ENCODE data around the gene METTL4. TPM values are rescaled to one million over a fixed set of nuclear protein-coding genes. Genes with fewer than 3 reads are reported as not detected.
A peak's percentile ranks its signal among the peaks of the same experiment; 100 is the strongest.
"Not testable (repeated sequence)": the region's sequence is repeated elsewhere in the genome, so short reads cannot be mapped to it uniquely, and the experiment has no call there.

Gene METTL4
- total RNA-seq, 2 experiments from 2014 or later: 19.6 to 23.0 TPM

DNA sequence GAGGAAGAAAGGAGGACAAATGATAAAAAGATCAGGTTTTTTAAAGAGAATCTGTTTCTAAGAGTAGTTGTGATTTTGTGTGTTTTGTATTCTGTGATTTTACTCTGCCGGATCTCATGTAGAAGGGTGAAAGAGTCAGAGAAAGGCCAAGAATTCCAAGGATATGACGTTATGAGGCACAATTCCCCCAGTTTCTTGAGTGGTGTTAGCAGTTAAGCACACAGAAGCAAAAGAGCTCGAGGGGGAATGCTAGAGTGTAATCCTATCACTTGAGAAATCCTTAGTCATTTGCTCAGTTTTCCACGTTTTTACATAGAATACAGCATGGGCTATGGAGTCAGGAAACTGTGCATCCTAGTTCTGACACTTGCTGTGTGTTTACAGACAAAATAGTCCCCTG lies 34.8 kb downstream of the METTL4 start:
- no peak overlapping the region for H3K4me3 Mint-ChIP-seq
- no peak for DNase-seq
- ChIA-PET POLR2A (no interaction called here), CTCF (interaction anchor here (1.8 kb wide), 1 partner anchor 11 kb away, joined by 6 read pairs; no protein-coding TSS in a partner anchor)
- H3K36me3 Mint-ChIP-seq: peaks cover 21% of the 10 kb centered on the region
- intact Hi-C loops (cut with micrococcal nuclease): no loop called here
- no peaks in the 10 kb centered on the region for H3K27me3 Mint-ChIP-seq
- H3K27ac Mint-ChIP-seq: no peak overlapping the region
- no peaks in the 10 kb centered on the region for H3K4me1 Mint-ChIP-seq (ENCODE audit: low read depth)
- no peaks in the 10 kb centered on the region for H3K9me3 Mint-ChIP-seq

DNA sequence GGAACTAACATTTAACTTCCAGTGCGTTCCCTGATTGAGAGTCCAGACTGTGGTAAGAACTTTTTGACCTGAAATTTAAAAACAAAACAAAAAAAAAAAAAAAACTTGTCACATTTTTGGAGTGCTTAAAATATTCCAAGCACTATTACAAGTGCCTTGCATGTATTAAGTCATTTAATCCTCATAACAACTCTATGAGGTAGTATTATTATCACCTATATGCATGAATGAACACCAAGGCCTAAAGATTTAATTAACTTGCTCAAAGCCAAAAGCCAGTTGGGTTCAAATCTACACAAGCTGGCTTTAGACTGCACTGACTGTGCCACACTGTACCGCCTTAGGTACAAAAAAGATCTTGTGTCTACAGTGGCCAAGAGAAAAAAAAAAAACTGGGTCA lies 35.2 kb downstream of the METTL4 start:
- H3K4me3 Mint-ChIP-seq: no peak overlapping the region
- DNase-seq: no peak
- intact Hi-C loops (cut with micrococcal nuclease): no loop called here
- H3K36me3 Mint-ChIP-seq: peaks cover 21% of the 10 kb centered on the region
- H3K27me3 Mint-ChIP-seq: no peaks in the 10 kb centered on the region
- H3K9me3 Mint-ChIP-seq: no peaks in the 10 kb centered on the region
- no peak overlapping the region for H3K27ac Mint-ChIP-seq
- POLR2A ChIA-PET: no interaction called here
- H3K4me1 Mint-ChIP-seq (ENCODE audit: low read depth): no peaks in the 10 kb centered on the region
- CTCF ChIA-PET: interaction anchor here (1.8 kb wide), 1 partner anchor 12 kb away, joined by 6 read pairs; no protein-coding TSS in a partner anchor

GRCh38 chr18:2535419-2535910 lies 35.8 kb downstream of the METTL4 start:
- Mint-ChIP-seq H3K27me3 (no peaks in the 10 kb centered on the region), H3K4me3 (no peak overlapping the region), H3K4me1 (ENCODE audit: low read depth) (no peaks in the 10 kb centered on the region), H3K9me3 (no peaks in the 10 kb centered on the region), H3K36me3 (peaks cover 19% of the 10 kb centered on the region), H3K27ac (no peak overlapping the region)
- ChIA-PET CTCF (no interaction called here), POLR2A (no interaction called here)
- DNase-seq: no peak
- intact Hi-C loops (cut with micrococcal nuclease): no loop called here

DNA sequence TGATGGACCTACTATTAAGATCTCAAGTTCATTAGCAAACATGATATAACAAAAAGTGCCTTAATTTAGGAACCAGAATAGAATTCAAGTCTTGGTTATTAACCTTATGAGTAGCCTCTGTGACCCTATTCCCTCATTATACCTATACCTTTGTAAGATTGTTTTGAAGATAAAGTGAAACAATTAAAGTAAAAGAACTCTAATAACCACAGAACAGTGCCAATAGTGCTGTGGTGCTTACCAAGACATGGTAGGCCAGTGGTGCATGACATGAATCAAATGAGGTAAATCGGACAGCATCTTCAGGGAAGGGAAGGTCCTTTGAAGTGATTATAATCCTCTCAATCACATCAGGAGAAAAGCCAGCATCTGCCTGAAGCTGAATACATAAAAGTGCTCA lies 36.4 kb downstream of the METTL4 start:
- intact Hi-C loops (cut with micrococcal nuclease): no loop called here
- Mint-ChIP-seq H3K9me3 (no peaks in the 10 kb centered on the region), H3K27me3 (no peaks in the 10 kb centered on the region)

DNA sequence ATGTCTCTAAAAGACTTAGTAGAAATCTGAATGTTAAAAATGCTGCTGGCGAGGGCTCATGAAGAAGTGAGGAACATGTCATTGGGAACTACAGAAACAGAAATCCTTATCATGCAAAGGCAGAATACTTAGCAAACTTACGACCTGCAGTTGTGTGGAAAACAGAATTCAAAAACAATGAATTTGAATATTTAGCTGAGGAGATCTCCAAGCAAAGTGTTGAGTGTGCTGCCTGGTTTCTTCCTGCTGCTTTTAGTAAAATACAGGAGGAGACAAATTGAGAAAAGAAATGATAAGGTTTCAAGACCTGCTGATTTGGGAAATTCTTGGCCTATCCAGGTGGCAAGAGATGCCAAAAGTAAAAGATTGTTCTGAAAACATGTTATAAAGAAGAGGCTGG lies 38.5 kb downstream of the METTL4 start:
- H3K4me1 Mint-ChIP-seq (ENCODE audit: low read depth): no peaks in the 10 kb centered on the region
- no peak for DNase-seq
- H3K9me3 Mint-ChIP-seq: no peaks in the 10 kb centered on the region
- no peaks in the 10 kb centered on the region for H3K27me3 Mint-ChIP-seq
- H3K4me3 Mint-ChIP-seq: no peak overlapping the region
- H3K36me3 Mint-ChIP-seq: peaks cover 19% of the 10 kb centered on the region
- POLR2A ChIA-PET: no interaction called here
- H3K27ac Mint-ChIP-seq: no peak overlapping the region
- intact Hi-C loops (cut with micrococcal nuclease): no loop called here
- CTCF ChIA-PET: interaction anchor here (0.9 kb wide), 1 partner anchor 14 kb away, joined by 3 read pairs; no protein-coding TSS in a partner anchor

More for the DNA sequence above, 36.4 kb downstream of the METTL4 start:
- Mint-ChIP-seq H3K4me3 (no peak overlapping the region), H3K36me3 (peaks cover 19% of the 10 kb centered on the region), H3K4me1 (ENCODE audit: low read depth) (no peaks in the 10 kb centered on the region), H3K27ac (no peak overlapping the region)
- ChIA-PET POLR2A (no interaction called here), CTCF (interaction anchor here (0.8 to 1.6 kb wide), 2 partner anchors 13 to 199 kb away, joined by 4 to 7 read pairs; no protein-coding TSS in a partner anchor)
- no peak for DNase-seq

DNA sequence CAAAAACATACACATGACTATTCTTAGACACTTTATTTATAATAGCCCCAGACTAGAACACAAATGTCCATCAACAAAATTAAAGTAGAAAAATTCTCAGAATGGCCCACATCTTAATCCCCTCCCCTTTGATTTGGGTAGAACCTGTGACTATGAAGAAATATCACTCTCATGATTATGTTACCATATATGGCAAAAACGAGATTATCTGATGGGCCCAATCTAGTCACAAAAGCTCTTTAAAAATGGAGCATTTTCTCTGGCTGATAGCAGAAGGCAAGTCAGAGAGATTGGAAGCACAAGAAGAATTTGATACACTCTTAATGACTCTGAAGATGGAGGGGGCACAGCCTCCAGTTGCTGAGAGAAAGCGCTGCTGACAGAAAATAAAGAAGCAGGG lies 39.6 kb downstream of the METTL4 start:
- Mint-ChIP-seq H3K36me3 (peaks cover 17% of the 10 kb centered on the region), H3K9me3 (no peaks in the 10 kb centered on the region), H3K4me3 (no peak overlapping the region), H3K4me1 (ENCODE audit: low read depth) (no peaks in the 10 kb centered on the region), H3K27ac (no peak overlapping the region), H3K27me3 (no peaks in the 10 kb centered on the region)
- intact Hi-C loops (cut with micrococcal nuclease): no loop called here
- DNase-seq: no peak
- ChIA-PET POLR2A (no interaction called here), CTCF (interaction anchor here (0.9 to 1.1 kb wide), 2 partner anchors 10 to 15 kb away, joined by 3 read pairs; no protein-coding TSS in a partner anchor)

- Mint-ChIP-seq H3K4me3 (no peak overlapping the region), H3K36me3 (peaks cover 11% of the 10 kb centered on the region), H3K27ac (no peak overlapping the region), H3K9me3 (no peaks in the 10 kb centered on the region), H3K4me1 (ENCODE audit: low read depth) (no peaks in the 10 kb centered on the region), H3K27me3 (no peaks in the 10 kb centered on the region)
- ChIA-PET POLR2A (no interaction called here), CTCF (interaction anchor here (1.2 kb wide), 1 partner anchor 13 kb away, joined by 4 read pairs; no protein-coding TSS in a partner anchor)
- intact Hi-C loops (cut with micrococcal nuclease): no loop called here
- no peak for DNase-seq
Measured at GRCh38 chr18:2529154-2529553, 42.2 kb downstream of the METTL4 start.

- no peak overlapping the region for H3K4me3 Mint-ChIP-seq
- H3K9me3 Mint-ChIP-seq: no peaks in the 10 kb centered on the region
- POLR2A ChIA-PET: no interaction called here
- intact Hi-C loops (cut with micrococcal nuclease): no loop called here
- no peak overlapping the region for H3K27ac Mint-ChIP-seq
- CTCF ChIA-PET: interaction anchor here (1.5 kb wide), 1 partner anchor 15 kb away, joined by 4 read pairs; no protein-coding TSS in a partner anchor
- no peaks in the 10 kb centered on the region for H3K4me1 Mint-ChIP-seq (ENCODE audit: low read depth)
- H3K36me3 Mint-ChIP-seq: no peaks in the 10 kb centered on the region
- DNase-seq: no peak
- H3K27me3 Mint-ChIP-seq: no peaks in the 10 kb centered on the region
Measured at GRCh38 chr18:2526329-2526728, 45.0 kb downstream of the METTL4 start.

- H3K4me1 Mint-ChIP-seq (ENCODE audit: low read depth); intact Hi-C loops (cut with micrococcal nuclease); H3K9me3 Mint-ChIP-seq; H3K27me3 Mint-ChIP-seq; DNase-seq; H3K36me3 Mint-ChIP-seq; POLR2A ChIA-PET; H3K27ac Mint-ChIP-seq; CTCF ChIA-PET; H3K4me3 Mint-ChIP-seq: not testable (repeated sequence)
Measured at GRCh38 chr18:2524794-2525198, 46.5 kb downstream of the METTL4 start.

DNA sequence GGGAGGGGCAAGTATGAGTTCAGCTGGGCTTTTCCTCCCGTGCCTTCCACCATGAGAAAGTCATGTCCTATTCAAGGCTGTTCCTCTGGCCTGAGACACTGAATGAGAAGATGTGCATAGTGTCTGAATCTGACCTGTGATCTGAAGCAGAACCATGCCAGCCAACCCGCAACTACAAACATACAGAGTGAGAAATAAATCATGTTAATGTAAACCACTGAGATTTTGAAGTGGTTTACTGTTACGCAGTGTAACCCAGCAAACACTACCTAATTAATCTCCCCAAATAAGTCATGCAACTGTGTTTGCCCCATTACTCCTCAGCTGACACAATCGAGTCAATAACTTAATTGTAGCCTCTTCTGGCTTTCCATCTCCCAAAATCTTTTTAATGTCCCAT lies 49.2 kb downstream of the METTL4 start:
- intact Hi-C loops (cut with micrococcal nuclease): no loop called here
- H3K4me1 Mint-ChIP-seq (ENCODE audit: low read depth): no peaks in the 10 kb centered on the region
- H3K9me3 Mint-ChIP-seq: no peaks in the 10 kb centered on the region
- DNase-seq: no peak
- H3K27ac Mint-ChIP-seq: no peak overlapping the region
- H3K4me3 Mint-ChIP-seq: no peak overlapping the region
- peaks cover 2% of the 10 kb centered on the region for H3K36me3 Mint-ChIP-seq
- ChIA-PET POLR2A (interaction anchor here (0.6 kb wide), 1 partner anchor 427 kb away, joined by 3 read pairs; no protein-coding TSS in a partner anchor), CTCF (interaction anchor here (0.6 kb wide), 1 partner anchor 20 kb away, joined by 4 read pairs; no protein-coding TSS in a partner anchor)
- no peaks in the 10 kb centered on the region for H3K27me3 Mint-ChIP-seq

- Mint-ChIP-seq H3K36me3 (peaks cover 2% of the 10 kb centered on the region), H3K4me1 (ENCODE audit: low read depth) (peaks cover 17% of the 10 kb centered on the region), H3K9me3 (no peaks in the 10 kb centered on the region), H3K4me3 (no peak overlapping the region), H3K27me3 (no peaks in the 10 kb centered on the region), H3K27ac (no peak overlapping the region)
- no peak for DNase-seq
- ChIA-PET CTCF (interaction anchor here (0.6 to 0.7 kb wide), 3 partner anchors 24 to 101 kb away, joined by 3 to 4 read pairs (median 4); no protein-coding TSS in a partner anchor), POLR2A (no interaction called here)
- intact Hi-C loops (cut with micrococcal nuclease): no loop called here
Measured at GRCh38 chr18:2518473-2518872, 52.8 kb downstream of the METTL4 start.

GRCh38 chr18:2515908-2516625 lies 55.2 kb downstream of the METTL4 start:
- Mint-ChIP-seq H3K36me3 (peaks cover under 1% of the 10 kb centered on the region), H3K4me1 (ENCODE audit: low read depth) (peaks cover 17% of the 10 kb centered on the region), H3K27ac (peak overlapping the region; percentile 3), H3K9me3 (no peaks in the 10 kb centered on the region), H3K27me3 (no peaks in the 10 kb centered on the region), H3K4me3 (no peak overlapping the region)
- intact Hi-C loops (cut with micrococcal nuclease): no loop called here
- ChIA-PET POLR2A (no interaction called here), CTCF (no interaction called here)
- DNase-seq: peak; percentile 37

Measured in activated CD4-positive, alpha-beta memory T cell treated with anti-CD3 and anti-CD28 coated beads for 36 hours (primary cell).